ENCODE measurements around the gene ALDH5A1.

ALDH5A1 gene

DNA sequence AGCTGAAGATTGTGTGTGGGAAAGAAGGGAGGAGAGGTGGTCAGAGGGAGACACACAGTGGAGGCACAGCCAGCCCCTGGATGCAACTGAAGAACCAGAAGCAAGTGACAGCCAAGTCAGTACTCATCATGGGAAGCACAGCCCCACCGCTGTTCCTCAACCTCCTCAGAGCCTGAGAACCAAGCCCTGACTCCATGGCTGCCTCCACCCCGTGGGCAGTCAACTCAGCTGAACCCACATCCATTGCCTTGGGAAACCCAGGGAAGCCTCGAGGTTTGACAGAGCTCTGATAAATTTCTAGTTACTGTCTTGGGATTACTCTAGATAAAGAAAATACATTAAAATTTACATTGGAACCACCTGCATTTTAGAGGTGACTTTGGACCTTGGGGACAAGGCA is 29.6 kb downstream of the ALDH5A1 start:
- Mint-ChIP-seq H3K27ac (no peak overlapping the region), H3K36me3 (peaks cover 8 to 14% of the 10 kb centered on the region in 2 donors), H3K4me1 (peaks cover 20 to 39% of the 10 kb centered on the region in 2 donors)

GRCh38 chr6:24524805-24525204 is 30.0 kb downstream of the ALDH5A1 start:
- H3K4me1 Mint-ChIP-seq, result peaks cover 20 to 39% of the 10 kb centered on the region in 2 donors
- H3K27me3 Mint-ChIP-seq, result no peaks in the 10 kb centered on the region

More for the DNA sequence above, 29.6 kb downstream of the ALDH5A1 start:
- no peaks in the 10 kb centered on the region for H3K27me3 Mint-ChIP-seq
- ATAC-seq (replicated peaks) (no peak), DNase-seq (no peak)
- no peaks in the 10 kb centered on the region for H3K9me3 Mint-ChIP-seq
- H3K4me3 Mint-ChIP-seq, result no peak overlapping the region

DNA sequence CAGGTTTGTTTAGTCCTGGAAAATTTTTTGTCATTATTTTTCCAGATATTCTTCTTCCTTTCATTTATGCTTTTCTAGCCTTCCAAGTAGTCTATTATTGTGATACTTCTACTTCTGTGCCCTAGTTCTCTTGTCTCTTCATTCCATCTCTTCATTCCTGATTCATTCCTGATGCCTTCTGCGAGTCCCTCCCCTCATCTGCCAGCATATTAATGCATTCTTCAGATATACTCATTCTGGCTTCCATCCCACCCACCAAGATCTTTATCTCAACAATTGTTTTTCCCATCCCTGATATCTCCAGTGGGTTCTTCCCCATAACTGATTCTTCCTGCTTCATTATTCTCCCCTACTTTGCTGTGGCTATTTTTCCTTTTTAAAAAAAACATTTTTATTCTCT is 35.2 kb downstream of the ALDH5A1 start:
- no peak for ATAC-seq (replicated peaks)
- peaks cover 8 to 12% of the 10 kb centered on the region in 2 donors for H3K4me1 Mint-ChIP-seq
- H3K9me3 Mint-ChIP-seq, result no peaks in the 10 kb centered on the region
- no peak for DNase-seq
- no peaks in the 10 kb centered on the region for H3K27me3 Mint-ChIP-seq
- H3K27ac Mint-ChIP-seq, result no peak overlapping the region
- H3K4me3 Mint-ChIP-seq, result no peak overlapping the region
- H3K36me3 Mint-ChIP-seq, result peaks cover 30 to 46% of the 10 kb centered on the region in 2 donors

More at GRCh38 chr6:24524805-24525204, 30.0 kb downstream of the ALDH5A1 start:
- ATAC-seq (replicated peaks) (peak; percentile 24 to 25), DNase-seq (no peak)
- no peaks in the 10 kb centered on the region for H3K9me3 Mint-ChIP-seq
- H3K4me3 Mint-ChIP-seq, result no peak overlapping the region
- peaks cover 9 to 15% of the 10 kb centered on the region in 2 donors for H3K36me3 Mint-ChIP-seq
- no peak overlapping the region for H3K27ac Mint-ChIP-seq

DNA sequence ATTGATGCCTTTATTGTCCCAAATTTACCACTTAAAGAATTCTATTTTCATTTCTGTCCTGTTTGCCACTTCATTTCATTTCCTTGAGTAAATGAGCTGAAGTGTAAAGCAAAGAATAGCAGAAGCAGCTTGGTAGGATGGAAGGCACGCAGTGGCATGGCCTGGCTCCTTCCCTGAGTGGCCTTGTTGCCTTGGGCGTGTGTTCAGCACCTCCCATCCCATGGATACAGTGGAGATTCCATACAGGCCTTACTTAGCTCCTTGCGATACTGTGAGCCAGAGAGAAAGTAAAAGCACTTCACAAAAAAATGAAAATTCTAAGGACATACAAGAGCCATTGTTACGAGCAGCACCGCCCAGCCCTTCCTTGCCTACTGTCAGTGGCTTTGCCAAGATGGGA is 39.6 kb downstream of the ALDH5A1 start:
- Mint-ChIP-seq H3K4me1 (no peaks in the 10 kb centered on the region), H3K36me3 (peaks cover 30 to 43% of the 10 kb centered on the region in 2 donors), H3K4me3 (no peak overlapping the region), H3K27me3 (no peaks in the 10 kb centered on the region), H3K9me3 (no peaks in the 10 kb centered on the region), H3K27ac (no peak overlapping the region)
- DNase-seq, result no peak
- no peak for ATAC-seq (replicated peaks)

GRCh38 chr6:24535210-24535609 is 40.4 kb downstream of the ALDH5A1 start:
- Mint-ChIP-seq H3K27ac (no peak overlapping the region), H3K27me3 (no peaks in the 10 kb centered on the region), H3K4me3 (no peak overlapping the region), H3K36me3 (peaks cover 26 to 39% of the 10 kb centered on the region in 2 donors), H3K9me3 (no peaks in the 10 kb centered on the region), H3K4me1 (no peaks in the 10 kb centered on the region)
- ATAC-seq (replicated peaks) (no peak), DNase-seq (no peak)

GRCh38 chr6:24536466-24536865 is 41.7 kb downstream of the ALDH5A1 start:
- Mint-ChIP-seq H3K27ac (no peak overlapping the region), H3K36me3 (peaks cover 21 to 34% of the 10 kb centered on the region in 2 donors), H3K4me1 (no peaks in the 10 kb centered on the region), H3K4me3 (no peak overlapping the region), H3K27me3 (no peaks in the 10 kb centered on the region), H3K9me3 (no peaks in the 10 kb centered on the region)
- ATAC-seq (replicated peaks) (no peak), DNase-seq (no peak)

- Mint-ChIP-seq H3K27ac (peak overlapping the region; percentile 32), H3K4me1 (no peaks in the 10 kb centered on the region), H3K27me3 (no peaks in the 10 kb centered on the region), H3K4me3 (no peak overlapping the region), H3K36me3 (peaks cover 17 to 29% of the 10 kb centered on the region in 2 donors), H3K9me3 (no peaks in the 10 kb centered on the region)
- DNase-seq (no peak), ATAC-seq (replicated peaks) (no peak)
Measured at GRCh38 chr6:24537082-24537699, 42.4 kb downstream of the ALDH5A1 start.

GRCh38 chr6:24537771-24538385 is 43.1 kb downstream of the ALDH5A1 start:
- Mint-ChIP-seq H3K36me3 (peaks cover 14 to 23% of the 10 kb centered on the region in 2 donors), H3K4me1 (no peaks in the 10 kb centered on the region), H3K4me3 (no peak overlapping the region), H3K27me3 (no peaks in the 10 kb centered on the region), H3K27ac (no peak overlapping the region), H3K9me3 (peaks cover 0 to 1% of the 10 kb centered on the region in 2 donors)
- ATAC-seq (replicated peaks) (no peak), DNase-seq (no peak)

- Mint-ChIP-seq H3K36me3 (peaks cover 5 to 14% of the 10 kb centered on the region in 2 donors), H3K9me3 (peaks cover 0 to 1% of the 10 kb centered on the region in 2 donors), H3K27ac (no peak overlapping the region), H3K4me1 (no peaks in the 10 kb centered on the region), H3K4me3 (no peak overlapping the region), H3K27me3 (no peaks in the 10 kb centered on the region)
- ATAC-seq (replicated peaks) (no peak), DNase-seq (no peak)
Measured at GRCh38 chr6:24539416-24539815, 44.6 kb downstream of the ALDH5A1 start.

- Mint-ChIP-seq H3K4me3 (no peak overlapping the region), H3K27me3 (no peaks in the 10 kb centered on the region), H3K27ac (no peak overlapping the region), H3K36me3 (peaks cover 2 to 6% of the 10 kb centered on the region in 2 donors), H3K4me1 (no peaks in the 10 kb centered on the region), H3K9me3 (peaks cover 0 to 1% of the 10 kb centered on the region in 2 donors)
- ATAC-seq (replicated peaks), result no peak
- no peak for DNase-seq
Measured at GRCh38 chr6:24540197-24540596, 45.4 kb downstream of the ALDH5A1 start.

- Mint-ChIP-seq H3K4me3 (no peak overlapping the region), H3K36me3 (peaks cover 0 to 2% of the 10 kb centered on the region in 2 donors), H3K27ac (no peak overlapping the region), H3K4me1 (no peaks in the 10 kb centered on the region), H3K27me3 (no peaks in the 10 kb centered on the region), H3K9me3 (peaks cover 0 to 1% of the 10 kb centered on the region in 2 donors)
- no peak for DNase-seq
- no peak for ATAC-seq (replicated peaks)
Measured at GRCh38 chr6:24543683-24544082, 48.9 kb downstream of the ALDH5A1 start.

DNA sequence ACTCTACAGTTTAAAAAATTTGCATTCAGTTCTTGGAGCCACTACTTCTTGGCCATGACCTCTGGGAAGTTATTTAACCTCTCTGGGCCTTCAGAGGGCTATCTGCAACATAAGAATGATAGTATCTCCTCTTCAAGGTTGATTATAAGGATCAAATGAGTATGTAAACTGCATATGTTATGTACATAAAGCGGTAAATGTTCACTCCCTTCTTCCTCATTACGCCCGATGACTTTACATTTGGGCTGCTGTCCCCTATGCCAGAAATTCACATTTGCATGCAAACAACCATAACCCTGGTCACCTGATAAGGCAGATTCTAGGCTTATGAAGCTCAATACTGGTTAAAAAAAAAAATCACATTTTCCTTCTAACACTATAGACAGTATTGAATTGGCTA is 50.4 kb downstream of the ALDH5A1 start:
- Mint-ChIP-seq H3K36me3 (no peaks in the 10 kb centered on the region), H3K27ac (no peak overlapping the region), H3K27me3 (no peaks in the 10 kb centered on the region), H3K4me3 (no peak overlapping the region), H3K4me1 (no peaks in the 10 kb centered on the region), H3K9me3 (peaks cover 0 to 1% of the 10 kb centered on the region in 2 donors)
- DNase-seq (no peak), ATAC-seq (replicated peaks) (no peak)

GRCh38 chr6:24545691-24546090 is 50.9 kb downstream of the ALDH5A1 start:
- ATAC-seq (replicated peaks), result no peak
- no peak for DNase-seq
- no peaks in the 10 kb centered on the region for H3K27me3 Mint-ChIP-seq

DNA sequence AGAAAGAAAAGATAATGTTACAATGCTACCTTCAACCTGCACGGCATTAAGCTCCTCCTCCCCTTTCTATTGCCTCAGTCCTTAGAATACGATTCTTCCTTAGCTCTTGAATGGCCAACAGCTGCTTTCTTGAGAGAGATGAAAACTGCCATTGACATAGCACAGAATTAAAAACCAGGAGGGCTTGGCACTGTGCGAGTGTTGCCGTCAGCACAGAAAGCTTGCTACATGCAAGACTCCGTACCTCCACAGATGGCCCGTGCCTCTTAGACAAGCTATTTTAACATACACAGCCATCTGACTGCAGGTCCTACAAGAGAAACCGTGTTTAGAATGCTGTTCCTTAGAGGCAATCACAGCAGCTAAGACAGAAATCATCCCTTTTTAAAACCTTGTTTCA is 51.7 kb downstream of the ALDH5A1 start:
- DNase-seq (no peak), ATAC-seq (replicated peaks) (no peak)
- Mint-ChIP-seq H3K36me3 (no peaks in the 10 kb centered on the region), H3K4me1 (no peaks in the 10 kb centered on the region), H3K27ac (no peak overlapping the region), H3K4me3 (no peak overlapping the region), H3K9me3 (peaks cover 0 to 1% of the 10 kb centered on the region in 2 donors), H3K27me3 (no peaks in the 10 kb centered on the region)

More at GRCh38 chr6:24545691-24546090, 50.9 kb downstream of the ALDH5A1 start:
- no peaks in the 10 kb centered on the region for H3K36me3 Mint-ChIP-seq
- no peak overlapping the region for H3K4me3 Mint-ChIP-seq
- peaks cover 0 to 1% of the 10 kb centered on the region in 2 donors for H3K9me3 Mint-ChIP-seq
- H3K4me1 Mint-ChIP-seq, result no peaks in the 10 kb centered on the region
- no peak overlapping the region for H3K27ac Mint-ChIP-seq

GRCh38 chr6:24547243-24547642 is 52.5 kb downstream of the ALDH5A1 start:
- DNase-seq (no peak), ATAC-seq (replicated peaks) (peak in 1 of 2 donors; percentile 36)
- peaks cover 0 to 1% of the 10 kb centered on the region in 2 donors for H3K9me3 Mint-ChIP-seq
- no peaks in the 10 kb centered on the region for H3K36me3 Mint-ChIP-seq
- H3K27me3 Mint-ChIP-seq, result no peaks in the 10 kb centered on the region
- no peak overlapping the region for H3K4me3 Mint-ChIP-seq
- no peak overlapping the region for H3K27ac Mint-ChIP-seq
- H3K4me1 Mint-ChIP-seq, result no peaks in the 10 kb centered on the region

Measured in stimulated activated naive B cell treated with anti-CD40 and anti-IgM and Interleukin-4, amounts not matched to agents 10 μg/mL and 1 μg/mL and 100 μg/mL, for 72 hours (primary cell).